GM12864 (cell line): ENCODE results near the gene CTSF.
"Not testable (repeated sequence)": the region's sequence is repeated elsewhere in the genome, so short reads cannot be mapped to it uniquely, and the experiment has no call there.

ENCODE experiments used
- DNase-seq: peaks from one replicate; pipeline ENCODE4 v3.0.0-alpha.2; 2011; ENCODE audit warnings: low read depth
- H3K4me3 ChIP-seq: 2 replicates; pipeline ENCODE4 v1.5.1; 2011; ENCODE audit warnings: mild to moderate bottlenecking, low read depth, low read length, control low read depth
- CTCF ChIP-seq: IDR thresholded peaks from 2 replicates; pipeline ENCODE4 v1.5.1; 2011; ENCODE audit warnings: low read depth, mild to moderate bottlenecking, moderate library complexity, low read length, control low read depth, inconsistent platforms; ENCODE audit errors: missing control alignments

The CTSF gene

GRCh38 chr11:66595245-66595904 lies 27.0 kb upstream of the CTSF start:
- TF ChIP-seq CTCF = no peak
- DNase-seq = no peak

GRCh38 chr11:66593650-66594049 lies 25.2 kb upstream of the CTSF start:
- no peak for DNase-seq
- TF ChIP-seq CTCF = no peak

More at GRCh38 chr11:66595245-66595904, 27.0 kb upstream of the CTSF start:
- H3K4me3 ChIP-seq = no peak overlapping the region

GRCh38 chr11:66593303-66593635 lies 24.9 kb upstream of the CTSF start:
- no peak for DNase-seq
- peak overlapping the region; percentile 74 for H3K4me3 ChIP-seq
- TF ChIP-seq CTCF = no peak

More at GRCh38 chr11:66593650-66594049, 25.2 kb upstream of the CTSF start:
- peak overlapping the region; percentile 74 for H3K4me3 ChIP-seq

- DNase-seq = peak; percentile 85
- TF ChIP-seq CTCF = peak; percentile 54
- H3K4me3 ChIP-seq = peak within 1 kb of the TSS; percentile 74
Observed at GRCh38 chr11:66592457-66593302, 24.3 kb upstream of the CTSF start, which contains the start of the genes CCDC87 and CCS. CCDC87 (minus strand) TSS chr11:66593063; CDS start chr11:66593015, 48 bp downstream. CCS (plus strand) TSS chr11:66593185; CDS start chr11:66593262, 77 bp downstream.

GRCh38 chr11:66591175-66591574 lies 22.8 kb upstream of the CTSF start:
- DNase-seq = no peak
- no peak for TF ChIP-seq CTCF
- no peak overlapping the region for H3K4me3 ChIP-seq

- DNase-seq = no peak
- TF ChIP-seq CTCF = no peak
- H3K4me3 ChIP-seq = no peak overlapping the region
Observed at GRCh38 chr11:66589996-66590675, 21.7 kb upstream of the CTSF start.

- not testable (repeated sequence) for H3K4me3 ChIP-seq, DNase-seq
Observed at GRCh38 chr11:66589315-66589714, 20.9 kb upstream of the CTSF start.
